NCI-H345 treated with DMSO at 0.1 percent for 48 hours (cell line): ENCODE measurements around the gene BST1.

Source experiments
- DNase-seq: peaks from one replicate; lab custom pipeline; 2025; ENCODE audit not compliant: unreplicated experiment; lab: John Stamatoyannopoulos, UW

Gene BST1

DNA sequence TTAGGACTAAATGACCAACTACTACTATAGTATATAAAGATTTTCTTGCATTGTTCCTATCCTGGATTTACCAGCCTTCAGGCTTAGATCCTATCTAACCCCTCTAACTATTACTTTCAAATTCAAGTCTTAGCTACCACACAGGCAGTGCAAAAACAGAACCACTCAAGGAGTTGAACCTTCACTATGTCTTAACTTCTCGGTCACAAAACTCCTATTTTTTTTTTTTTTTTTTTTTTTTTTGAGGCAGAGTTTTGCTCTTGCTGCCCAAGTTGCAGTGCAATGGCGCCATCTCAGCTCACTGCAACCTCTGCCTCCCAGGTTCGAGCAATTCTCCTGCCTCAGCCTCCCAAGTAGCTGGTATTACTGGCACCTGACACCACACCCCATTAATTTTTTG lies 27.5 kb upstream of the BST1 start:
- DNase-seq, result no peak

DNA sequence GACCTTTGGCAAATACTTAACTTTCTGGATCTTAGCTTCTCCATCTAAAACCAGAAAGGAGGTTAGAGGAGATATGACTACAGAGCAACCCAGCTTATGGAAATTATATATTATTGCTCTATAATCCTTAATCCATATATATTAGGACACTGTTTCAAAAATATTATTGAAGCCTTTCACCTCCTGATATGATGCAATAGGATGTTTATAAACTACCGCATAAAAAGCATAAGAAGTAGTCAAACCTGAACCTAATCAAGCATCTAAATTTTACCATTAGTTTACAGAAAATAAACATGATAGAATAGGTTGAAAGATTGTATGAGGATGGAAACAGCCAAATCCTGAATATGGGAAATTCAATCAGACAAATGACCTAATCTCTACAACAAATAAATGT lies 26.8 kb upstream of the BST1 start:
- no peak for DNase-seq

DNA sequence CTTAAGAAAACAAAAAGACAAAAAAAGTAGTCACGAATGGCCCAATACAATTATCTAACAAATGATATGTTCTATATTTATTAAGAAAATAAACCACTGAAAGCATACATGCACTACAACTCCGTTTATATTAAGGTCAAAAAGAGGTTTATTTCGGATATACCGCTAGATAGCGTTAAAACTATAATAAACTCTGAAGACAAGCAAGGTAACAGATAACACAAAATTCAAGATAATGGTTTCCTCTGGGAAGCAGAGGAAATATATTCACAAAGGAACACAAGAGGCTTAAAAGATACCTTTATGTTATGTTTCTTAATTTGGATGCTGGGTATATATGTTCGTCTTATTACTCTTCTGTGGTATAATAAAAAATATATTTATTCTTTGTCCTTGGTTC lies 26.0 kb upstream of the BST1 start:
- no peak for DNase-seq

DNA sequence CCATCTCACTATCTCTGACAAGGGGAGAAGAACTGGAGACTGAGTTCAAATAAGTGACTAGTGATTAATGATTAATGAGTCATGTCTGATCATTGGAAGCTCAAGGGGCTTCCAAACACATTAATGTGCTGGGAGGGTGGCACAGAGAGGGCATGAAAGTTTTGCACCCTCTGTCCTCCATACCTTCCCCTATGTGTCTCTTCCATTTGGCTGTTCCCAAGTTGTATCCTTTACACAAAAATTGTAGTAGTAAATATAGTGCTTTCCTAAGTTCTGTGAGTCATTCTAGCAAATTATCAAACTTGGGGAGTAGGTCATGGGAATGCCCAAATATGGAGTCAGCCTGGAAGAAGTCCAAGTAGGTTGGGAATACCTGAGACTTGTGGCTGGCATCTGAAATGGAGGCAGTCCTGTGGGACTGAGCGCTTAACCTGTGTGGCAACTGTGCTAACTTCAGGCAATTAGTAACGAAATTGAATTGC lies 25.3 kb upstream of the BST1 start:
- DNase-seq, result no peak

DNA sequence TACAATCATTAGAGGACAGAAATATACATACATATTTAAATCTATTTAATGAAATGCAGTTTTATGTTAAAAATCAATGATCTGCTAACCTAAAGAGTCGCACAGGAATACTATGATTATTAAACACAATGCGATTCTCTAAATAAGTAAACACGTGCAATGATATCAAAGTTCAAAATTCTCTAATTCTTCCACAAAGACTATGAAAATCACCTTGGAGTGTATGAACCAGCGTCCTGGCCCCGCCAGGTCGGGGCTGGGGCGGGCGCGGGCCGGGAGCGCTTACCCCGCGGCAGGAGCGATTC lies 21.8 kb upstream of the BST1 start:
- DNase-seq, result no peak

DNA sequence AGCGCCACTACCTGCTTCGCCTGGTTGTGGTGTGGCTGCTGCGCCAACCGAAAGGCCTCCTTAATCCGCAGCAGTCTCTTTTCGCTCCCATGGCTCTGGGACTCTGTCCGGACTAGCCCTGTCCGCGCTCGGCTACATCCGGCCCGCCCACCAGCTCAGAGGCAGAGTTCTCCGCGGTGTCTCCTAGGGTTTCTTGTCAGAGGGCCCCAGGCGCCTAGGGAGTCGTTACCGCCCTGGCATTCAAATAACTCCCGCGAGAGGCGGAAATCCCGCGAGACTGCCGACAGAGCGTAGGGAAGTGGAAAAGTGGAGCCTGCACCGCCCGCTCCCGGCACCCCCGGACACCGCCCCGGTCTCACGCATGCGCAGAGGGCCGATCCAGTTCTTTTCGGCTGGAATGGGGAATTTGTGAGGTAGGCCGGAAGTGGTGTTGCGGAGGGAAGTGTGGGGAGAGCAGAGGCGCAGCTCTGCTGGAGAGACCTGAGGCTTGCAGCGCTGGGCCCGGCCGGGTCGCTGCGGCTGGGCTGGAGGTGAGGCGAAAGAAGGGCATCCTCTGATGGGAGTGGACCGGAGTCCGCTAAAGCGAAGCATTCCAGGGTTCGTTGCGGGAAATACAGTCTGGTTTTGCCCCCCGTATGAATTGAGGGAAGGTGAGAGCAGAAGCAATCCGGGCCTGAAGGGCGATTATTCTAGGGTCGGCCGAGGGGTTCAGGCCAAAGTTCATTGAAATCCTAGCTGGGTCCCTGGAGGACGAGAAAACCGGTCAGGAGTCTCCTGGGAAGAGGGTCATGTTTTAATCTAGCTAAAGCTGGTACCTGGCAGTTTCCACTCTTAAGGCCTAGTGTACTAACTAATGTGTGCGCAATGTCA lies 21.3 kb upstream of the BST1 start, which contains the start of gene FAM200B:
FAM200B (plus strand) TSS at position 456 of the 870 bp plus-strand sequence. CDS start 5,151 bp downstream, outside the sequence.
- peak; percentile 85 for DNase-seq

DNA sequence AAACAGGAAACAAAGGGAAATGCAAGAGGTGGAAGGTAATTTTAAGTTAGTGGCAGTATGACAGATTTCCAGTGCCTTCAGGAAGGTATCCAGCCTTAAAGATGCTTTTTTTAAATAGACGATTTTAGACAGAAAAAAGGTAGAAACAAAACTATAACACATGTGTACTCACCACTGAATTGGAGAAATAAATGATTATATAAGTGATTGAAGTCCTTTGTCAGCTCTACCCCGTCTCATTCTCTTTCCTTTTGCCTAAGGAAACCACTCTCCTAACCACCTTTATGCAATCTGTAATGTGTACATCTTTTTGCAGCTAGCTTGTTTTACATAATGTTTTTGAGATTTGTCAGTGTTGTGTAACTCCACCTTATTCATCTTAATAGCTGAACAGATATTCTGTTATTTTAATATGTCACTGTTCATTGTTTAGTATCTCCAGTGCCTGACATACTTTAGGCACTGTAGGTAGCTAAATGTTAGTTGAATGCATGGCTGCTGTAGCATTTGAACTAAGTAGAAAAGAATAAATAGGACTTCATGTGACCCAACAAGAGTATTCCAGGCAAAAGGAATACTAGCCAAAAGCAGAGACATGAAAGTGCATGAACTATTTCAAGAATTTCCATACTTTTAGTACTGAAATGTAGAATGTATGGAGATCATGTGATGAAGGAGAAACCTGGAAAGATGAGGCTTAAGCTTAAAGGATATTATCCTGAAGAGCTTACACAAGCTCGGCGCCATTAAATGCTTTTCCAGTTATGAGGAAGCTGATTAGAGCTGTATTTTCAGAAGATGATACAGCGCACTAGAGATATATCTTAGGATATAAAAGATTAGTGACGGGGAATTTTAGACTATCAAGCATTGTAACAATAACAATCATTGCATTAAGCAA lies 20.4 kb upstream of the BST1 start:
- DNase-seq, result no peak

DNA sequence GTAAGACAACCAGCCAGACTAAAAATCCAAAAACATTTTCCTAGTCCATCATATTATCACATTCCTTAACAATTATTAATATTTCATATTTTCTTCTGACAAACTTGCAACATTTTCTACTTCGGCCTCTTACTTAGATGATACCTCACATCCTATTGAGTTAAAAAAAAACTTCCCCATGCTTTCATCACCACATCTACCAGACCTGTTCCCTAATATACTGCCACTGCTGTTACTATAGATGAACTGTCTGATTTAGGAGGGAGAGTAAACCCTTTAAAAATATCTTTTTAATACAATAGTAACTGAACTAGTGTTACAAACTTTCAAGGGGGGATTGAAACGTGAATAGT lies 19.7 kb upstream of the BST1 start:
- no peak for DNase-seq

DNA sequence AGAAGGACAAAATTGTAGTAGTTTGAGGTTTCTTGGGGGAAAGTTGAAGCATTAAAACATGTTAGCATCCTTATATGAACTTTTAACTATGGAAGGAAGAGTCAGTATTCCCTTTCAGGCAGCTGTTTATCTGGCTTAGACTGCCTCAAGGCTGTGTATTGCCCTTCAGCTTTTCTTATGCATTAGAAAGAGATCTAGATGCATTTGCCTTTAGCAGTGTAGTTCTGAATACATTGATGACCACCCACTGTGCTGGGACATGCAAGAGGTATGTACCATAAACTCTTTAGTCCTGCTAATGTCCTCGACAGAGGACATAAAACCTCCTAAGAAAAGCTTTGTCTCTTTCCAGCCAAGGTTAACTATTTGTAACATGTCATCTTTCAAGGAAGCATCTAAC lies 18.4 kb upstream of the BST1 start:
- no peak for DNase-seq

DNA sequence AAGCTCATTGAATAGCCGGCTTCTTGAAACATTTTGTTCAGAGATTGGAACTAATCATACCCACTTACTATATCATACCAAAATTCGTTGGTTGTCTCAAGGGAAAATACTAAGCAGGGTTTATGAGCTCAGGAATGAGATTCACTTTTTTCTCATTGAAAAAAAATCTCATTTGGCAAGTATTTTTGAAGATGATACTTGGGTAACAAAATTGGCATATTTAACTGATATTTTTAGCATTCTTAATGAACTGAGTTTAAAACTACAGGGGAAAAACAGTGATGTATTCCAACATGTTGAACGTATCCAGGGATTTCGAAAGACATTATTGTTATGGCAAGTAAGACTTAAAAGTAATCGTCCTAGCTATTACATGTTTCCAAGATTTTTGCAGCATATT lies 14.8 kb upstream of the BST1 start:
- DNase-seq, result no peak

DNA sequence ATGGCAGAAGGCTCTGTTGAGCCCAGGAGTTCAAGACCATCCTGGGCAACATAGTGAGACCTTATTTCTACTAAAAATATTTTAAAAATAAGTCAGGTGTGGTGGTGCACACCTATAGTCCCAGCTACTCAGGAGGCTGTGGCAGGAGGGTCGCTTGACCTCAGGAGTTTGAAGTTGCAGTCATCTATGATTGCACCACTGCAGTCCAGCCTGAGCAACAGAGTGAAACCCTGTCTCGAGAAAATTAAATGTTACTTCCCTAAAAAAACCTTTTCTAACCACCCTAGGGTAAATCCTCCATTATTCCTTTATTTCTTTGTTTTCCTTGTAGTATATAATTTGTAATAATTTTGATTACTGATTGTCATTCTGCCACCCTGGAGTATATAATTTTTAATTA lies 13.3 kb upstream of the BST1 start:
- DNase-seq, result no peak

DNA sequence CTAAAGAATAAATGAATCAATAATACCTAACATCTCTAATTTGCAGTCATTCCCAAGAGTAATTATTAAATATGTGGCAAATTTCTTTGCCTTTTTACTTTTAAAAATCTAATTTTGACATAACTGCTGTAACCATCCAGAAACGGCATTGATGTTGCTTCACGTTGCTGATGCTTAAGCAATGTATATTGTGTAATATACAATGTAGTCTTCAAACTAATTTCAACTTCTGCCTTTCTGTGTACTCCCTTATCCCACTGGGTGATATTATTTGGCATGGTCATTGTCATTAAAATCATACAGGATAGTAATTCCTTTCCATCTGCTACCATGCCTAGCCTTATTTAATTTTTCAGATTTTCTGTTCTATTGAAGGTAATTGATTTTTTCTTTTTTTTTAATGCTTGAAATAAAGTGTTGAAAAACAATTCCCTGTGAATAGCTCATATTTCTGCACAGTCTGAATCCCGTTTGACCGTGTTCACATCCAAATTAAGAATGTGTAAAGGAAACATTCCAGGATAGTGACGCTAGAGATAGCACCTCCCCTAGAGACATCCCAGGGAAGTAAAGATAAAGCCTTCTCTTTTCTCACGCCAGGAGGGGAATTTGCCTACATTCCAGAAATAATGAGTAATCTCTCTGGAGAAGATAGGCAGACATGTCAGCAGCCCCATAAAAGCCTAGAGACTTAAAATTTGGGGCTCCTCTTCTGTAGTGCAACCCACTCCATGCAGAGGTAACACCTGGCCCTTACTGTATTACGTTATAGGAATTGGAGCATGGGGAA lies 12.7 kb upstream of the BST1 start:
- DNase-seq, result no peak

DNA sequence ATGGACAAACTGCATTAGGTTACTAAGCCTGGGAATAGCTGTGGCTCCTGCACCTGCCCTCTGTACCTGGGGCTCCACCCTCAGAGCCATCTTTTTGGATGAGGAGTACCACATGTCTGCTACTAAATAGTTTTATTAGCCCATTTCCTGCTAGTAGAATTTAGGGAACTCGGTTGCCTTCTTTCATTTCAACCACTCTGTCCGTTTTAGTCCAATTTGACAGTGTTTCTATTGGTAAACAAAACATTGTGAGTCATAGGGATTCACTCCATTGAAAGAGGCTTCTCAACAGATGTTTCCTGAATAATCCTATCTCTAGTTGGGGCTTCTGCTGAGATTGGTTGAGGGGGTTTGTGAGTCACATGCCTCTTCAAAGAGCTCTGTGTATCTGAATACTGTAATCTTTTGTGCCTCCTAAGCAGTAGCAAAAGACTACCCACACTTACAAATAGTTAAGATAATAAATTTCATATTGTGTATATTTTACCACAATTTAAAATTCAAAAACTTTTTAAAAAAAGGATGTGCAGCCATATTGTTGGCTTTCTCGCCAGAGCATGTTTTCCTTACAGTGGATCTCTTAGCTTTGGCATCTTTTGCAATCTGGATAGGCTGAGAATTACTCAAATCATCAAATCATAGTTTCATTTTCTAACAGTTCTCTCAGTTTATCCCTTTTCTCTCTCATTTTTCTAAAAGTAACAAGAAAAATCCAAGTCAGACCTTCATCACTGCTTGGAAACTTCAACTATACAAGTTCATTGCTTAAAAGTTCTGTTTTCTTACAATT lies 11.3 kb upstream of the BST1 start:
- DNase-seq, result no peak

DNA sequence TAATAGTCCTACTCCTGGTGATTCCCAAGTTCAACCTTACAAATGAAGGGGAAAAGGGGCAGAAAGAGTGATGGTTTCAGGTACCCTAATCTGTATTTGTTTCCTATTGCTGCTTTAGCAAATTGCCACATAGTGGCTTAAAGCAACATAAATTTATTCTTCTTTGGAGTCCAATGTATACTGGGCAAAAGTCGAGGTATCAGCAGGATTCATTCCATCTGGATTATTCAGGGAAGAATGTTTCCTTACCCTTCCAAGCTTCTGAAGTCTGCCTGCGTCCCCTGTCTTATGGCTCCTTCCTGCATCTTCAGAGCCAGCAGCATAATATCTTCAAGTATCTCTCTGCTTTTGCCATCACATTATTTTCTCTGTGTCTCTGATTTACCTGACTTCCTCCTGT lies 10.3 kb upstream of the BST1 start:
- DNase-seq, result no peak

DNA sequence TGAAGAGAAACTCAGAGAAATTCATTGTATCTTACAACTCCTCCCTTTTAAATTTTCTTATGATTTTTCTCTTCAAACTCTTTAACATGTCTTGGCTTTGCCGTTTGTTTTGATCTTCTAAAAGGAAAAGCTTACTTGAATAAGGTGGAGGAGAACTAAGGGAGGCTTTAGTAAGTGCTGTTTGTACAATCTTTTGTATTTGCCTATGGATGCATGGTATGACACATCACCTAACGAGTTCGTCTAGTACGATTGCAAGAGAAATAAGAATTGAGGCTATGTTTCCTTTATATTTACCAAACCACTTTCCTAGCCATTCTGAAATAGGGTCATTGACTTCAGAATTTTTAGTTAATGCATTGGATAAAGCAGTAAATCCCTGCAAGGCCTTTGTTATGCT lies 8.4 kb upstream of the BST1 start:
- DNase-seq, result no peak

DNA sequence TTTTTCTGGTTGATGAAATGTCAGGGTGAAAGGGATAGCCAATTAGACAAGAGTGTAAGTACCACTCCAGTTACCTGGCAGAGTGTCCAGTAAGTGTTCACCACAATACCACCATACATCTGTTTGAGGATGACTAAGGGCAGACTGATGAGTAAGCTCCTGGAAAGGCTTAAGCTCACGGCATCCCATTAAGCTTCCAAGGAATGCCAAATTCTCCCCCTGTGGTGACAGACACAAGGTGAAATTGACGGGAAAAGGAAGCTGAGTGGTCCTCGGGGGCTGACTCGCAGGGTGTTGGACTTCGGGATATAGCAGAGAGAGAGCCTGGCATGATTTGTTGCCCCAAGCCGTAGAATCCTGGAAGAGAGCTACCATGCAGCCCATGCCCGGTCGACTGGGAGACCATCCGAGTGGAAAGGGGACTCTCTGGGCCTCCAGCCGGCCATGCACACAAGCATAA lies 7.6 kb upstream of the BST1 start:
- DNase-seq, result no peak

DNA sequence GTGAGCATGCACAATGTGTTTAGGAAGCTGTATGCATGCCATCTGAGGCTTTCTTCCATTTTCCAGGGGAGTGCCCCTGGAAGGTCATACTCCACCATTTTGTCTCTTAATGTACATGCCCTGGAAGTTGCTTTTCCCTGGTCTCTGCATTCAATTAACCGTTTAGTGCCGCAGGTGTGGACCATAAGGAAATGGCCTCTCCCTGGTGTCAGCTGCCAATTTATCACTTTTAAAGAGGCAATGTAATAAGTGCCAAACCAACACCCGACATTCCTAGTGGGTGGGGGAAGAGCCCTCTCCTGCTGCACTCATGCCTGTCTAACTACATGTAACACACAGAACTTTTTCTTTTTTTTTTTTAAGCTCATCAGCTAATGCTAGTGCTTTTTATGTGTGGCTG lies 7.1 kb upstream of the BST1 start:
- DNase-seq, result no peak

DNA sequence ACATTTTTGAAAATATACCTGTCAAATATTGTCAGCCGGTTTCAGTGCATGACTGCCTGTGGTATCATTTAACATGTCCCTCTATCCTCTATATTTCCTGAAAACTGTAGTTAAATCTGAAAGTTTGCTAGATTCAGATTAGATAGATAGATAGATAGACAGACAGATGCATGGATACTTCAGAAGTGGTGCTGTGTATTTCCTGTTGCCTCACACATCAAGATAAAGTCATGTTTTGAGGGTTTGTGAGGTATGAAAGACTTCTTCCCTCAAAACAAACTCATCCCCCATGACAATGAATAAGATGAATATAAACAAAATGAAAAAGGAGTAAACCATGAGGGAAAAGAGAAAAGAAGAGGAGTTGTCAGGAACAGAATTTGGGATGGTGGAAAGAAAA lies 6.0 kb upstream of the BST1 start:
- no peak for DNase-seq

DNA sequence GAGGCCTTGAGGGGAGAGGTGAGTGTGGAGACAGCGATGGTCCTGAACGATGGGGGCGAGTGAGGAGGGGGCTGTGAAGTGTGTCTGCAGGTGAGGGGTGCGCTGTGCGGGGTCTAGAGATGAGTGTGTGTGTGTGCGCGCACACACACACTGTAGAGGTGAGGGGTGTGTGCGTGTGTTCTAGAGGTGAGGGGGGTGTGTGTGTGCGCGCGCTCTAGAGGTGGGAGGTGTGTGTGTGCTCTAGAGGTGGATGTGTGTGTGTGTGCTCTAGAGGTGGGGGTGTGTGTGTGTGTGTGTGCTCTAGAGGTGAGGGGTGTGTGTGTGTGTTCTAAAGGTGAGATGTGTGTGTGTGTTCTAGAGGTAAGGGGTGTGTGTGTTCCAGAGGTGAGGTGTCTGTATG lies 574 bp downstream of the BST1 start:
- no peak for DNase-seq

DNA sequence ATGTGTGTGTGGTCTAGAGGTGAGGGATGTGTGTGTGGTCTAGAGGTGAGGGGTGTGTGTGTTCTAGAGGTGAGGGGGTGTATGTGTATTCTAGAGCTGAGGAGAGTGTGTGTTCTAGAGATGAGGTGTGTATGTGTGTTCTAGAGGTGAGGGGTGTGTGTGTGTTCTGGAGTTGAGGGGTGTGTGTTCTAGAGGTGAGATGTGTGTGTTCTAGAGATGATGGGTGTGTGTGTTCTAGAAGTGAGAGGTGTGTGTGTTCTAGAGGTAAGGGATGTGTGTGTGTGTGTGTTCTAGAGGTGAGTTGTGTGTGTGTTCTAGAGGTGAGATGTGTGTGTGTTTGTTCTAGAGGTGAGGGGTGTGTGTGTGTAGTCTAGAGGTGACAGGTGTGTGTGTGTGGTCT lies 1.3 kb downstream of the BST1 start:
- no peak for DNase-seq
